Right lobe of liver (tissue), 4 donors: ENCODE data around the gene PTBP1.

Experiments used
- CTCF ChIP-seq, 4 donors: fragments of 200-600 bp in 3 of 4; fragments of 450-650 bp in 1 of 4; IDR thresholded peaks; one replicate each; pipeline versions ENCODE4 v1.5.1 to v1.8.0; 2016 to 2022; ENCODE audit warnings: antibody characterized with exemption in 4 of 4, mild to moderate bottlenecking in 2 of 4
- POLR2A ChIP-seq: fragments of 450-650 bp; IDR thresholded peaks from one replicate; pipeline ENCODE4 v1.6.1; 2017; ENCODE audit warnings: antibody characterized with exemption, mild to moderate bottlenecking
- donor health status: DM: no; HTN: no; CAD: no.
- donor health status: DM: no; HTN: no; CAD: no.
- donor health status: DM: no; HTN: yes; CAD: no.

GRCh38 chr19:787536-787935 is 9.7 kb upstream of the PTBP1 start:
- TF ChIP-seq CTCF (IDR thresholded peaks at IDR 0.05) = no peak
- no peak for TF ChIP-seq POLR2A
